Putamen (tissue), 1 donor: Measurements from ENCODE around the gene ECM1.

Experiments
- DNase-seq: peaks from one replicate; pipeline ENCODE4 v3.0.0-alpha.2; 2016; ENCODE audit warnings: low spot score

ECM1 gene

DNA sequence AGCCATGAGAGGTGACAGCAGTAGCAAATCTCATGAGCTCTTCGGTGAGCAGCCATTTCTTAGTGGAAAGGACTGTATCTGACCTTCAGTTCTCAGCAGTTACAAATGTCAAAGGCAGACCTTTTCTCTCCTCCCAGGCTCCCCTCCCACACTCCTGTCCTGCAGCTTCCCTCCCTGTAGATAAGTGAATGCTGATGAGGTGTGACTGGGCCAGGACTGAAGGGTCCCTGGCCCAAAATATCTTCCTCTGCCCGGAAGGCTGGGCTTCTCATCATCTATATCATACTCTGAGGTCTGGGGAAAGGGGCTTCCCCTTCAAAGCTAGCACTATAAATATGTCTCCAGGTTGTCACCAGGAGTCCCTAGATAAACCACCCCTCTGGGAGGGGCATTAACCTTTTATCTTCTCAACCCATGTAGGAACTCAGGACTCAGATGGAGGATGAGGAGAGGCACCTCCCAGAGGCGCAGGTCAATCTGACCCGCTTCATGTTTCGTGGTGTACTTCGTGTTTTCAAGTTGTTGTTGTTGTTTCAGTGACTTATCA is 37.6 kb downstream of the ECM1 start:
- no peak for DNase-seq

DNA sequence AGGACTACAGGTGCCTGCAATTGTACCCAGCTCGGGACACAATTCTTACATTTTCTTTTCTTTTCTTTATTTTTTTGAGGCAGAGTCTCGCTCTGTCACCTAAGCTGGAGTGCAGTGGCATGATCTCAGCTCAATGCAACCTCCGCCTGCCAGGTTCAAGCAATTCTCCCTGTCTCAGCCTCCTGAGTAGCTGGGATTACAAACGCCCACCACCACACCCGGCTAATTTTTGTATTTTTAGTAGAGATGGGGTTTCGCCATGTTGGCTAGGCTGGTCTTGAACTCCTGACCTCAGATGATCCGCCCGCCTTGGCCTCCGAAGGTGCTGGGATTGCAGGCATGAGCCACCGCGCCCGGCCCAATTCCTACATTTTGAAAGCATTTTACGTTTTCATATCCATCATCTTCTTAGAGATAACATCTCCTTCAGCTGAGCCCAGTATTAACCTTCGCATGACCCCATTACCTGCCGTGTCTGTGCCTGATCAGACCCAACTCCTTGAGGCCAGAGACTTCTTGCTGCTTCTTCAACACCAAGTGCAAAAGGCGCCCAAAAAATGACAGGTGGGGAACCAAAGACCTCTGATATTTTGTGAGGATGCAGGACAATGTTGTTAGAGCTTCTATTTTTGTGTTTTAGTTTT is 38.5 kb downstream of the ECM1 start:
- no peak for DNase-seq

DNA sequence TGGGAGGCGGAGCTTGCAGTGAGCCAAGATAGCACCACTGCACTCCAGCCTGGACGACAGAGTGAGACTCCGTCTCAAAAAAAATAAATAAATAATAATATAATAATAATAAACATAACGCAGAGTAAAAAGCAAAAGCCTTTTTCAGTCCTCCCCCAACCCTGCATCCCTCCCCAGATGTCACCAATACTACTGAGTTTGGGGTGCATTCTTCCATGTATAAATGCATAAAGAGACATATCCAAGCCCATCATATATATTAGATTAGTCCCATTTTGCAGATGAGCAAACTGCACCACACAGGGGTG is 40.4 kb downstream of the ECM1 start:
- no peak for DNase-seq

DNA sequence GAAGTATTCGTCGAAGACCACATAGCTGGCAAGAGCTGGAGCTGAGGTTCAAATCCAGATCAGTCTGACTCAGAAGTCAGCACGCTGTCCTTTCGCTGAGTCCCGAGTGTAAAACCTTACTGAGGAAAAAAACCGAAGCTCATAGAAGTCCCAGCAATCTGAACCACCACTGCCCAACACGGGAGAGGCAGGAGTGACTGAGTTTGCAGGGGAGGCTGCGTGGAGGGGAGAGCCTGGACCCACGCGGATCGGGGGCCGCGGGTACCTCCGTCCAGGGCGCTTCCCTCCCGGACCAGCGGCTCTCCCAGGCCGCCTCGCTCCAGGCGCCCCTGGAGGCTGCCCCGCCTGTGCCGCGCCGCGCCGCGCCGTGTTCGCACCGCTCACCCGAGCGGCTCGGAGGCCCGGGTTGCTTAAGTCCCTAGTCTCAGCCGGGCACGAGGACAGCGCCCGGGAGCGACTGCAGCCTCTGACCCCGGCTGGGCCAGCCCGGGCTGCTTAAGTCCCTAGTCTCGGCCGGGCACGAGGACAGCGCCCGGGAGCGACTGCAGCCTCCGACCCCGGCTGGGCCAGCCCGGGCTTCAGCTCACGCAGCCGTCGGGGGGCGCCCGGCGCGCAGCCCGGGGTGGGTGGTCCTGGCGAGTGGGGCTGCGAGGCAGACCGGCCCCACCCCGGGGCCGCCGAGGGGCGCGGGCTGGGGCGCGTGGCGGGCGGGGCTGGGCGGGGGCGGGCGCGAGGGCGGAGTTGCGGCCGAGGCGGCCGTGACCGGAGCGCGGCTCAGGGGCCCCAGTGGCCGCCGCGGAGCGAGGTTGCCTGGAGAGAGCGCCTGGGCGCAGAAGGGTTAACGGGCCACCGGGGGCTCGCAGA is 41.0 kb downstream of the ECM1 start, which contains the start of gene ADAMTSL4:
TSS of gene ADAMTSL4 (plus strand) at position 777 of the 864 bp plus-strand sequence. CDS start 2,881 bp downstream, outside the sequence.
- DNase-seq, result no peak

DNA sequence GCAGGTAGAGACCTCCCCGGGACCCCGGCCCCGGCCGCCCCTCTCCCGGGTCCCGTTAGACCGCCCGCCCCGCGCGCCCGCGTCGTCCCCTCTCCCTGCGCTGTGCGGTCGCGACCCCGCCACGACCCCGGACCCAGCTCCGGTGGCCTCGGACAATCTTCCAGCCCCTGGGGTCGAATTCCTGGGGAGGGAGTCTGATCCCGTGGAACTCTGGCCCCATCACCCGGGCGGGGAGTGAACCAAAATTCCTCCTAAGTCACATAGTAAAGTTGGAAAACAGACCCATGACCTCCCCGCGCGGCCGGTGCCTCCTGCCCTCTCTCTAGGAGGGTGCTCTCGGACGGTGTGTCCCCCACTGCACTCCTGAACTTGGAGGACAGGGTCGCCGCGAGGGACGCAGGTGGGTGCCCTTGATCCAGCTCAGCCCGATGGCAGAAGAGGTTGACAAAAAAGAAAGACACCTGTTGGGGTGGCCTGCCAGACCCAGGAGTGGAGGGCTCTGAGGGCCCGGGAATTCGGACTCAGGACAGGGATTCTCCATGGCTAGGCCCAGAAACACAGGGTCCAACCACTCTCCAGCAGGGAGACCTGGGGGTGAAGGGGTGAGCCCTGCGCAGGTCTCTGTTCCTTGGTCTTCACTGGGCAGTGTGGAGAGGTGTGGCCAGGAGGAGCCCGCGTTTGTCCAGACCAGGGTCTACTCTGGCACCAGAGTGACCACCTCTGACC is 41.8 kb downstream of the ECM1 start:
- DNase-seq, result no peak

DNA sequence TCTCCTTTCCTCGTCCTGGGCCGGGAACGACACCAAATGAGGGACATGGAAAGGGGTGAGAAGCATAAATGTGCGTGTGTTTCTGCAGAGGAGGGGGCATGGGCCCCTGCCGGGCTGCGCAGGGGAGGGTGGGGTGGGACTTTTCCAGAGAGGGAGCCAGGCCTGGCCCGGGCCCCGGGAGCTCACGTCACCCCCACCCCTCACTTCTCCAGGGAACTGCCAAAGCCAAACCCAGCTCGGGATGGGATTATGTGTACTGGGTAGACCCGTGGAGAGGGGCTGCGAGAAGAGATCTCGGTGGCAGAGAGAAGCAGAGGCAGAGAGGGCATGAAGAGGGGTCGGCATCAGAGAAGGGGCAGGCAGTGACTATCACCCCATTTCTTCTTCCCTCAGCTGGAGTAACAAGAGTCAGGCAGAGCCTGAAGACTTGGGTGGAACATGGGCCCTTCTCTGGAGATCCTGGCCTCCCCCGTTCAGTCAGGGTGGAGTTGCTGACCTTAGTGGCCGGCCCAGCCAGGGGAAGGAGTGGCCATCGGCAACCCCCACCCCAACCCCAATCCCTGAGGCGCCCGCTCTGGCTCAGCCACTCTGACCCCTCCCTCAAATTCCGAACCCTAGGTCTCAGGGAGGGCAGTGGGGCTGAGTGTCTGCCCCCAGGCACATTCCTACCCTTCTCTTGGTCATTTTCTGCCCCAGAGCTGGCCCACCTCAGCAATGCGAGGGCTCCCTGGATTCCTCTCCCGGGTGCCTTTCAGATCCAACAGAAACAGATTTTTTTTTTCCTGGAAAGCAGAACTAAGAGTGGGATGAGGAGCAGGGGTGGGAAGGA is 42.5 kb downstream of the ECM1 start:
- DNase-seq, result no peak

DNA sequence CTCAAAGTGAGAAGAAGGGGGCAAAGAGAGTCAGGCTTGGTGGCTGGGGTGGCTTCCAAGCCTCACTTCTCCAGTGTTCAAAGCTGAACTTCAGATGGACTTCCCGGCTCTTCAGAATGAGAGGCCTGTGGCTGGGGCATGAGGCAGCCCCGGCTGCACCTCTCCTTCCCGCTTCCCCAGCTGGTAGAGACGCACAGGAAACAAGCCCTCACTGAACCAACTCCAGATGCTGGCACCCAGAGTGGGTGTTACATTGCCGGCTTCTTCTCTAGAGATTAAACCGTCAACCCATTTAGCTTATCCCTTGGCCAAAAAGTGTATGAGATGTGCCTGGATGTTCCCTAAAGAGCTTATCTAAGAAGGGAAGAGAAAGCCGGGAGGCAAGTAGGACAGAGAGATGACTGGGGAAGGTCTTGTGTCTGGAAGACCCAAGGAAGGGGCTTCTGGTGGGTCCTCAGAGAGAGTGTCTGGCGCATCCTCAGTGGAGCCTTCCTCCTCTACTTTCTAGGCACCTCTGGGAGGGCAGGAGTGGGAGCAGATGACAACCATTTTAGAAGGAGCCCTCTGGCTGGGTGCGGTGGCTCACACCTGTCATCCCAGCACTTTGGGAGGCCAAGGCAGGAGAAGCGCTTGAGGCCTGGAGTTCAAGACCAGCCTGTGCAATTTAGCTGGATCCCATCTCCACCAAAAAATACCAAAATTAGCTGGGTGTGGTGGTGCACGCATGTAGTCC is 43.3 kb downstream of the ECM1 start:
- DNase-seq, result no peak

DNA sequence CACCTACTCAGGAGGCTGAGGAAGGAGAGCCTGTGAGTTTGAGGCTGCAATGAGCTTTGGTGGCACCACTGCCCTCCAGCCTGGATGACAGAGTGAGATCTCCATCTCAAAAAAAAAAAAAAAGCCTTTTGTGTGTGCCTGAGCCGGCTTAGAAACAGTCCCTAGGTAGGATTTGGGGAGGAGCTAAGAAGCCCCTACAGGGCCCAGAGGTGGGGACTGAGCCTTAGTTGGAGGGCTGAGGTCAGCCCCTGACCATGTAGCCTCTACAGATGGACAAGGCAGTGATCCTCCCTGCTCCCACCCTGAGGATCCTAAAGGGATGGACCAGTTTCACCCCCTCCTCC is 43.8 kb downstream of the ECM1 start:
- DNase-seq, result no peak

DNA sequence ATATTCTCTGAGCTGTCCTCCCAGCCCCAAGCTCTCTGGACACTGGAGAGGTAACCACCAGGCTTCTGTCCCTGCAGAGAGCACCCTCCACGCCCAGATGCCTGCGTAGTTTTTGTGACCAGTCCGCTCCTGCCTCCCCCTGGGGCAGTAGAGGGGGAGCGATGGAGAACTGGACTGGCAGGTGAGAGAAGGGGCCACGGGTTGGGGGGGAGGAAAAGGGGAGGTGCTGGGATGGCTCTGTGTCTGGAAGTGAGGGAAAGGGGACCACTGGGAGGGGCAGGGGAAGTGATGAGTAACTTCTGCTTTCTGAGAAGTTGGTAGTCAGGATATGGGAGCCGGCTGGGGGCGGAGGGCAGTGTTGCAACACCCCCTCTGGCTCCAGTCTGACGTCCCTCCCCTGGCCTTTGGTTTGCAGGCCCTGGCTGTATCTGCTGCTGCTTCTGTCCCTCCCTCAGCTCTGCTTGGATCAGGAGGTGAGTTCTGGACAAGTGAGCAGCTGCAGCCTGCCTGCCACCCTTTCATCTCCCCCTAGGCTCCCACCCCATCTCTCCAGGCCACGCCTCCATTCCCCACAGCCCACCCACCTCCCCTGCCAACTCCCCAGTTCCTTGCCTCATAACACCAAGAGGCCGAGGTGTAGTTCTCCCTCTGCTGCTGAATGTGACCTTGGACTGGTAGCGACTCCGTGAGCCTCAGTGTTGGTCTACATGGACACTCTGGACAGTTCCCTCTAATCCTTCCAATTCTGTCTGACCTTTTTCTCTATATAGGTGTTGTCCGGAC is 44.4 kb downstream of the ECM1 start:
- no peak for DNase-seq

DNA sequence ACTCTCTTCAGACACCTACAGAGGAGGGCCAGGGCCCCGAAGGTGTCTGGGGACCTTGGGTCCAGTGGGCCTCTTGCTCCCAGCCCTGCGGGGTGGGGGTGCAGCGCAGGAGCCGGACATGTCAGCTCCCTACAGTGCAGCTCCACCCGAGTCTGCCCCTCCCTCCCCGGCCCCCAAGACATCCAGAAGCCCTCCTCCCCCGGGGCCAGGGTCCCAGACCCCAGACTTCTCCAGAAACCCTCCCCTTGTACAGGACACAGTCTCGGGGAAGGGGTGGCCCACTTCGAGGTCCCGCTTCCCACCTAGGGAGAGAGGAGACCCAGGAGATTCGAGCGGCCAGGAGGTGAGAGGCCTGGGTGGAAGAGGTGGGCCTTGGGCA is 45.0 kb downstream of the ECM1 start:
- DNase-seq, result no peak

DNA sequence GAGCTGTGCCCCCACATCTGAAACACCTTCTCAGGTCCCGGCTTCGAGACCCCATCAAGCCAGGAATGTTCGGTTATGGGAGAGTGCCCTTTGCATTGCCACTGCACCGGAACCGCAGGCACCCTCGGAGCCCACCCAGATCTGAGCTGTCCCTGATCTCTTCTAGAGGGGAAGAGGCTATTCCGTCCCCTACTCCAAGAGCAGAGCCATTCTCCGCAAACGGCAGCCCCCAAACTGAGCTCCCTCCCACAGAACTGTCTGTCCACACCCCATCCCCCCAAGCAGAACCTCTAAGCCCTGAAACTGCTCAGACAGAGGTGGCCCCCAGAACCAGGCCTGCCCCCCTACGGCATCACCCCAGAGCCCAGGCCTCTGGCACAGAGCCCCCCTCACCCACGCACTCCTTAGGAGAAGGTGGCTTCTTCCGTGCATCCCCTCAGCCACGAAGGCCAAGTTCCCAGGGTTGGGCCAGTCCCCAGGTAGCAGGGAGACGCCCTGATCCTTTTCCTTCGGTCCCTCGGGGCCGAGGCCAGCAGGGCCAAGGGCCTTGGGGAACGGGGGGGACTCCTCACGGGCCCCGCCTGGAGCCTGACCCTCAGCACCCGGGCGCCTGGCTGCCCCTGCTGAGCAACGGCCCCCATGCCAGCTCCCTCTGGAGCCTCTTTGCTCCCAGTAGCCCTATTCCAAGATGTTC is 45.6 kb downstream of the ECM1 start:
- DNase-seq, result no peak

DNA sequence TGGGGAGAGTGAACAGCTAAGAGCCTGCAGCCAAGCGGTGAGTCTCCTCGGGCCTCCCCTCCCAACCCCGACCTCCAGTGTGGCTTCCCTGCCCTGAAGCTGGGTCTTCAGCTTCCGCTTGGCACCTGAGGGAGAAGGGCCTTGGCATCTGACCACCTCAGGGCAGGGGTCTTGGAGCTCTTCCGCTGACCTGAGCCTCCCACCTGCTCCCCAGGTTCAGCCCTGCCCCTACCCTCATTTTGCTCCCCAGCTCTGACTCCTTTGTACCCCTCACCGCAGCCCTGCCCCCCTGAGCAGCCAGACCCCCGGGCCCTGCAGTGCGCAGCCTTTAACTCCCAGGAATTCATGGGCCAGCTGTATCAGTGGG is 46.2 kb downstream of the ECM1 start:
- DNase-seq, result no peak

DNA sequence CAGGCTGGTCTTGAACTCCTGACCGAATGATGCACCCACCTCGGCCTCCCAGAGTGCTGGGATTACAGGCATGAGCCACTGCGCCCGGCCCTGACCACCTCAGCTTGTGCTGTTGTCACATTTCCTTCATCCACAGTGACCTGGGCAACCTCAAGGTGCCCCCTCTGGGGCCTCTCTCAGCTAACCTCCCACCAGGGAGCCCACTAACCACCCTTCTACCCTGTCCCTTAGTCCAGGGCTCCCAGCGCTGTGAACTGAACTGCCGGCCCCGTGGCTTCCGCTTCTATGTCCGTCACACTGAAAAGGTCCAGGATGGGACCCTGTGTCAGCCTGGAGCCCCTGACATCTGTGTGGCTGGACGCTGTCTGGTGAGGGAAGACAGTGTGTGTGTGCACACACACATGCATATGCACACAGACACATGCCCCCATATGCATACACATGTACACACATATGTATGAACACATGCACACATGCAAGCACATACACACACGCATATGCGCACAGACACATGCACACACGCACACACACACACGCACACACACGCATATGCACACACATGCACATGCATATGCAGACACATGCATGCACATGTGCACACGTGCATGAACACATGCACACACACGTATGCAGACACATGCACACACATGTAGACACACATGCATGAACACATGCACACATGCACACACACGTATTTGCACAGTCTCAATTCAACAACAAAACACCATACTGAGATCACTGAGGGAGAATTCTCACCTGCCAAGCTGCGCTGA is 47.5 kb downstream of the ECM1 start:
- no peak for DNase-seq

DNA sequence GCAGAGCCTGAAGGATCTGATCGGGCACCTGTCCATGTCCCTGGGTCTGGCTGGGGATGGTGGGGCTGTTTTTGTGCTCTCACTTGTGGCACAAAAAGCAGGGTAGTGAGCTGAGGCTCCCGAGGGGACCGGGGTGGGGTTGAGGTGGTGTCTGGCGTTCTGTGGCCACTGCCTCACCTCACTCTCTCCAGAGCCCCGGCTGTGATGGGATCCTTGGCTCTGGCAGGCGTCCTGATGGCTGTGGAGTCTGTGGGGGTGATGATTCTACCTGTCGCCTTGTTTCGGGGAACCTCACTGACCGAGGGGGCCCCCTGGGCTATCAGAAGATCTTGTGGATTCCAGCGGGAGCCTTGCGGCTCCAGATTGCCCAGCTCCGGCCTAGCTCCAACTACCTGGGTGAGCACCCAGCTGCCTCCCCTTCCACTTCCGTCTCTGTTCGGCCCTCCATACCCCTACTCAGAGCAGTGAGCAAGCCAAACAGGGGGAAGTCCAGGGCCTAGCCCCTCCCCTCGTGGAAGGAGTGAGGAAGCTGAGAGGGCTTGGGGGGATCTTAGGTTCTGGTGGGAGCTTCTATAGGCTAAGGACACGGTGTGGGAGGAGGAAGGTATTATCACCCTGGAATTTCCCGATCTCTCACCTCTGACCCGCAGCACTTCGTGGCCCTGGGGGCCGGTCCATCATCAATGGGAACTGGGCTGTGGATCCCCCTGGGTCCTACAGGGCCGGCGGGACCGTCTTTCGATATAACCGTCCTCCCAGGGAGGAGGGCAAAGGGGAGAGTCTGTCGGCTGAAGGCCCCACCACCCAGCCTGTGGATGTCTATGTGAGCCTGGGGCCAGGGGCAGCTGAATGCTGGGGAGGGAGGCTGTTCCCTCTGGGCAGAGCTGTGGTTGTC is 48.3 kb downstream of the ECM1 start:
- no peak for DNase-seq

DNA sequence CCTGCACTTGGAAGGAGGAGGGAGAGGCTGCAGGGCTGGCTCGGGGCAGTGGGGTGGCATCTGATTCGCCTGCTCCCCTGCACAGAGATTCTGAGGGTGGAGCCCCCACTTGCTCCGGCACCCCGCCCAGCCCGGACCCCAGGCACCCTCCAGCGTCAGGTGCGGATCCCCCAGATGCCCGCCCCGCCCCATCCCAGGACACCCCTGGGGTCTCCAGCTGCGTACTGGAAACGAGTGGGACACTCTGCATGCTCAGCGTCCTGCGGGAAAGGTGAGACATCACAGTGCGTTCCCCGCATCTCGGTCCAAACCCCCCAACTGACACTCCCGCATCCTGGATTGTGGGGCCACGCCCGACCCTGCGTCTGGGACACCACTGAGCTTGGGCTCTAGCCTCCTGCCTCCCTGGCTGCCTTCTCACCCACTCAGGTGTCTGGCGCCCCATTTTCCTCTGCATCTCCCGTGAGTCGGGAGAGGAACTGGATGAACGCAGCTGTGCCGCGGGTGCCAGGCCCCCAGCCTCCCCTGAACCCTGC is 49.2 kb downstream of the ECM1 start:
- no peak for DNase-seq

DNA sequence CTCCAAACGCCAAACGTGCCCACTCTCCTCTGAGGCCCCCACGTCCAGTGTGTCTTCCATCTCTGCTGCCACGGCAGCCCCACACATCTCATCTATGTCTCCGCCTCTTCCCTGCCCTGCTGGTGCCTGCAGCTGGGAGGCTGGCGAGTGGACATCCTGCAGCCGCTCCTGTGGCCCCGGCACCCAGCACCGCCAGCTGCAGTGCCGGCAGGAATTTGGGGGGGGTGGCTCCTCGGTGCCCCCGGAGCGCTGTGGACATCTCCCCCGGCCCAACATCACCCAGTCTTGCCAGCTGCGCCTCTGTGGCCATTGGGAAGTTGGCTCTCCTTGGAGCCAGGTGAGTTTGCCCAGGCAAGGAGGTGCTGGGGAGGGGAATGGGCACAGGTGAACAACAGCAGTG is 49.9 kb downstream of the ECM1 start:
- no peak for DNase-seq

DNA sequence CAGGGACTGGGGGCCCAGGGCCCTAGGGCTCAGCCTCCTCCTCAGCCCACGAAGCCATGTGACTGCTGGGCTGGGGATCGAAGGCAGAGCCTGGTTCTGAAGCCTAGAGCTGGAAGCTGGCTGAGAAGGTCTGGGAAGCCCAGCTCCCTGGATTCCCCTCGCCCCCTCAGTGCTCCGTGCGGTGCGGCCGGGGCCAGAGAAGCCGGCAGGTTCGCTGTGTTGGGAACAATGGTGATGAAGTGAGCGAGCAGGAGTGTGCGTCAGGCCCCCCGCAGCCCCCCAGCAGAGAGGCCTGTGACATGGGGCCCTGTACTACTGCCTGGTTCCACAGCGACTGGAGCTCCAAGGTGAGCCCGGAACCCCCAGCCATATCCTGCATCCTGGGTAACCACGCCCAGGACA is 50.4 kb downstream of the ECM1 start:
- no peak for DNase-seq
